Activated CD8-positive, alpha-beta memory T cell treated with anti-CD3 and anti-CD28 coated beads for 48 hours (primary cell): ENCODE measurements around the gene RTF1.
"Not testable (repeated sequence)": the region's sequence is repeated elsewhere in the genome, so short reads cannot be mapped to it uniquely, and the experiment has no call there.

Experiments
- DNase-seq, 3 experiments: peaks; one replicate each; pipeline ENCODE4 v3.0.0-alpha.2; 2020; ENCODE audit warnings: low read depth in 2 of 3, low spot score in 2 of 3

The RTF1 gene

DNA sequence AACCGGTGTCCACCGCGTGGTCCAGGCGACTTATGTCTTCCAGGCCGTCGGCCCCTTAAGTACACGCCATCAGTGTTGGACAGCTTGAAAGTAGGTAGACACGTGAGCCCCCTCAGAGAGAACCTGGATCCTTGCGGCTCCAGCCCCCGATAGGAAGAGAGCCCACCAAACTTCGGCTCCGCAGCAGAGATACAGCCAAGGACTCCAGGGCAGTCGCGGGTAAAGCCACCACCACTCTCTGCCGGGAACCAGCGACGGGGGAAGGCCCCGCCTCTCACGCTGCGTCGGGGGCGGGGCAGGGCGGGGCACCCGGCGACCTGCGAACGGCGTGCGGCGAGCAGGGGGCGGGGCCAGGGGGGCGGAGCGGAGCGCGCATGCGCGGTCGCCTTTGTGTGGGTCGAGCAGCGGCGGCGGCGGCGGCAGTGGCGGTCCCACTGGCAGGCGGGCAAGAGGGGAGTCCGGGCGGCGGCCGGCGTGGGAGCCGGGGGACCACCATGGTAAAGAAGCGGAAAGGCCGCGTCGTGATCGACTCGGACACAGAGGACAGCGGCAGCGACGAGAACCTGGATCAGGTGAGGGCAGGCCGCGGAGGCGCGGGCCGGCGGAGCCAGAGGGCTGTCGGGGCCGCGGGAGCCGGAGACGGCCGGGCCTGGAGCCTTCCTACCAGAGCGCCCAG is at the start of gene RTF1:
RTF1 (plus strand) TSS at position 354 of the 676 bp plus-strand sequence; CDS start at position 375, 21 bp downstream.
- DNase-seq: peak; percentile 96 to 97 (median 97)

GRCh38 chr15:41367418-41367817 is 49.5 kb upstream of the RTF1 start:
- no peak for DNase-seq

DNA sequence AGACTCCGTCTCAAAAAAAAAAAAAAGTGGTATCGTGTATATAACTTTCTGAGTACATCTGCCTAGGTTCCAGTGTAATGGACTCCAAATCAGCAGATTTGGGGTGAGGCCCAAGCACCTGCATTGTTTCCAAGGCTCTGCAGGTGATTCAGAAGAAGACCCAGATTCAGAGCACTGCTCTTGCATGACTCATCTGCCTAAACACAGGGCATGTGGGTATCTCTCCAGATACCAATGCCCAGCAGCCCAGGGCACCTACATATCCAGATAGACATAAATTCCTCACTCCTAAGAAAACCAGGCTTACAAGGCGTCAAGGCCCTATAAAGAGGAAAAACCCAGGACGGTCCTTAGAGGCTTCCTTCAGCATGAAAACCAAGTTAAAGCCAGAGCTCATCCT is 38.9 kb upstream of the RTF1 start:
- no peak for DNase-seq

DNA sequence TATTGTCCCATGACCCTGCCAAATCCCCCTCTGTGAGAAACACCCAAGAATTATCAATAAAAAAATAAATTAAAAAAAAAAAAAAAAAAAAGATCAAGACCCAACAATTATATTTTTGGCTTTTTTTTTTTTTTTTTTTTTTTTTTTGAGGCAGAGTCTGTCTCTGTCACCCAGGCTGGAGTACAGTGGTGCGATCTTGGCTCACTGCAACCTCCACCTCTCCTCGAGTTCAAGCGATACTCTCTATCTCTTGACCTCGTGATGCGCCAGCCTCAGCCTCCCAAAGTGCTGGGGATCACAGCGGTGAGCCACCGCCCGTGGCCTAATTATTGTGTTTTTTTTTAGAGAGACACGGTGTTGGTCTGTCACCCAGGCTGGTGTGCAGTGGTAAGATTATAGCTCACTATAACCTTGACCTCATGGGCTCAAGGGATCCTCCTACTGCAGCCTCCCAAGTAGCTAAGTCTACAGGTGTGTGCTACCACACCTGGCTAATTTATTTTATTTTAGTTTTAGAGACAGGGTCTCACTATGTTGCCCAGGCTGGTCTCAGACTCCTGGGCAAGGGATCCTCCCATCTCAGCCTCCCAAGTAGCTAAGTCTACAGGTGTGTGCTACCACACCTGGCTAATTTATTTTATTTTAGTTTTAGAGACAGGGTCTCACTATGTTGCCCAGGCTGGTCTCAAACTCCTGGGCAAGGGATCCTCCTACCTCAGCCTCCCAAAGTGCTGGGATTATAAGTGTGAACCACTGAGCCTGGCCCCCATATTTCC is 32.7 kb upstream of the RTF1 start:
- not testable (repeated sequence) for DNase-seq

DNA sequence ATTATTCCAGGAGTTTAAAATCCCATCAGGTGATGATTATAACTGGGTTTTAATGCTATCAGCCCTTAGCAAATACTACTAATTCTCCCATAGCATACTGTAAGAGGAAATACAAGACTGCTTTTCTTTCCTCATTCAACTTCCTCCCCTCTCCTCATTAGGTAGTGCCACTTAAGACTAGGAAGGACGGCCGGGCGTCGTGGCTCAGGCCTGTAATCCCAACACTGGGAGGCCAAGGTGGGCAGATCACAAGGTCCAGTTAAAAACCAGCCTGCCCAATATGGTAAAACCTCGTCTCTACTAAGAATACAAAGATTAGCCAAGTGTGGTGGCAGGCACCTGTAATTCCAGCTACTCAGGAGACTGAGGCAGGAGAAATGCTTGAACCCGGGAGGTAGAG is 29.2 kb upstream of the RTF1 start:
- DNase-seq: no peak

- no peak for DNase-seq
Measured at GRCh38 chr15:41392659-41393058, 24.2 kb upstream of the RTF1 start.

DNA sequence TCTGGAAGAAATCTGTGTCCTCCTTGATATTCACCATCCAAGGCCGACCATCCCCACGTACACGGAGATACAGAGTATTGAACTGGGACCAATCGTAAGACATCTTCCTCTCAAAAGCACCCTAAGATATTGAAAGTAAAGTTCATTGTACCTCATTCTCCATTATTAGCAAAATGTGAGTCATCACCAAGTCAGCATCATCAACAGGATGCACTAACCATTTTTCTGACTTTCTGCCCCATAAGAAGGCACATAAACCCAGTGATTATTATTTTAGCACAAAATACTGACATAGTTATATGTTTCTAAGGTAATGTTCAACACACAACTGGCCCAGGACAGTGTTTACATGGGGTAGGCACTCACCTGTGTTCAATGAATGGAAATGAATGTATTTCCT is 22.0 kb upstream of the RTF1 start:
- DNase-seq: no peak

- DNase-seq: no peak
Measured at GRCh38 chr15:41396111-41396510, 20.8 kb upstream of the RTF1 start.

- DNase-seq: no peak
Measured at GRCh38 chr15:41401904-41402267, 15.0 kb upstream of the RTF1 start.

- DNase-seq: no peak
Measured at GRCh38 chr15:41407341-41407740, 9.6 kb upstream of the RTF1 start.

DNA sequence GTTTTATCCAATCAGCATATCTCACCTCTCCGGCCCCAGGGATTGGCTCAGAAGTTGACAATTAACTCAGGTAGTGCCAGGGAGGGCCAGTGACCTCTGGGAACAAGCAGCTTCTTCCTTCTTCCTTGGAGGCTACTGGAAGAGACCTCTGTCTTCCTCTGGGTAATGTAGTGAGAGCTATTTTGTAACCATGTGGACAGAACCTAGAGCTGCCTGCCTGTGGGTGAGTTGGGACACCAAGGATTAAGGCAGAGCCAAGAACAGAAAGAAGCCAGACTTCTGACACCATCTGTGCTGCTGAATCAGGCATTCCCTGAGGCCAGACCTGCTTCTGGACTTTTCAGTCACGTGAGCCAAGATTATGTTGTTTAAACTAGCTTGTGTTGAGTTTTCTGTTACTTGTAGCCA is 8.7 kb upstream of the RTF1 start:
- DNase-seq: no peak

DNA sequence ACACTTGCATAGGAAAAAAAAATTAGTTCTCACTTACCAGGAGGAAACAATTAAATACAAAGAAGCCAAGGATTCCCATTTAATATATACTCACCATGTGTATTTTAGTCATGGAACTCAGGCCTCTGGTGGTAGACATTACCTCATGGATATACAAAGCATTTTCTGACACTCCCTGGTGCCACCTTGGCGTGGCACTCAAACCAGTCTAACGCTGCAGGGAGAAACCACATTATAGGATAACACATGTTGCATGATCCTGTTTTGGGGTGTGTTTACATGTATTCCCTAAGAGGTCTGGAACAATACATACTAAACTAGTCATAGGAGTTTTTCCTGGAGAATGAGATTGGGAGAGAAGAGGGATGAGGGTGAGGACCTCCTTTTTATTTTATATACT is 5.9 kb upstream of the RTF1 start:
- DNase-seq: no peak

DNA sequence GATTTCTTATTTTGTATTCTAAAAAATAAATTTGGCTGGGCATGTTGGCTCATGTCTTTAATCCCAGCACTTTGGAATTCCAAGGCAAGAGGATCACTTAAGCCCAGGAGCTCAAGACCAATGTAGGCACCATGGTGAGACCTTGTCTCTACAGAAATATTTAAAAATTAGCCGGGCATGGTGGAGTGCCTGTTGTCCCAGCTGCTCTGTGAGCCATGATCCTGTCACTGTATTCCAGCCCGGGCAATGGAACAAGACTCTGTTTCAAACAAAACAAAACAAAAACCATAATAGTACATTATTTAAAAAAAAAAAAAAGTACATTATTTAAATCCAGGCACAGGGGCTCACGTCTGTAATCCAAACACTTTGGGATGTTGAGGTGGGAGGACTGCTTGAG is 5.5 kb upstream of the RTF1 start:
- no peak for DNase-seq

- no peak for DNase-seq
Measured at GRCh38 chr15:41416128-41416741, 660 bp upstream of the RTF1 start.

- DNase-seq: no peak
Measured at GRCh38 chr15:41417418-41418195, 712 bp downstream of the RTF1 start.

GRCh38 chr15:41423979-41424659 is 7.2 kb downstream of the RTF1 start:
- DNase-seq: no peak

DNA sequence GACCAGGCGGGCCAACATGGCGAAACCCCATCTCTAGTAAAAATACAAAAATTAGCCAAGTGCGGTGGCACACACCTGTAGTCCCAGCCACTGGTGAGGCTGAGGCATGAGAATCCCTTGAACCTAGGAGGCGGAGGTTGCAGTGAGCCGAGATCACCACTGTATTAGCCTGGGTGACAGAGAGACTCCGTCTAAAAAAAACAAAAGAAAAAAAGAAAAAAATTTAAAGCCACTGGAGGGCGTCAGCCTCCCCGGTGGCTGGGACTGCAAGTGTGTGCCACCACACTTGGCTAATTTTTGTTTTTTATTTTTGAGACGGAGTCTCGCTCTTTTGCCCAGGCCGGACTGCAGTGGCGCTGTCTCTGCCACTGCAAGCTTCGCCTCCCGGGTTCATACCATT is 7.9 kb downstream of the RTF1 start:
- no peak for DNase-seq

DNA sequence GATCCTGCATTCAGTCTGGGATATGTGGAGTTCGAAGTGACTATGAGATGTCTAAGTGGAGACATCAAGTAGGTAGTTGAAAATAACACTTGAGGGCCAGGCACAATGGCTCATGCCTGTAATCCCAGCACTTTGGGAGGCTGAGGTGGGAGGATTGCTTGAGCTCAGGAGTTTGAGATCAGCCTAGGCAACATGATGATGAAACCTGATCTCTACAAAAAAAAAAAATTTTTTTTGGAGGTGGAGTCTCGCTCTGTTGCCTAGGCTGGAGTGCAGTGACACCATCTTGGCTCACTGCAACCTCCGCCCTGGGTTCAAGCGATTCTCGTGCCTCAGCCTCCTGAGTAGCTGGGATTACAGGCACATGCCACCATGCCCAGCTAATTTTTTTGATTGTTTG is 9.0 kb downstream of the RTF1 start:
- DNase-seq: not testable (repeated sequence)

DNA sequence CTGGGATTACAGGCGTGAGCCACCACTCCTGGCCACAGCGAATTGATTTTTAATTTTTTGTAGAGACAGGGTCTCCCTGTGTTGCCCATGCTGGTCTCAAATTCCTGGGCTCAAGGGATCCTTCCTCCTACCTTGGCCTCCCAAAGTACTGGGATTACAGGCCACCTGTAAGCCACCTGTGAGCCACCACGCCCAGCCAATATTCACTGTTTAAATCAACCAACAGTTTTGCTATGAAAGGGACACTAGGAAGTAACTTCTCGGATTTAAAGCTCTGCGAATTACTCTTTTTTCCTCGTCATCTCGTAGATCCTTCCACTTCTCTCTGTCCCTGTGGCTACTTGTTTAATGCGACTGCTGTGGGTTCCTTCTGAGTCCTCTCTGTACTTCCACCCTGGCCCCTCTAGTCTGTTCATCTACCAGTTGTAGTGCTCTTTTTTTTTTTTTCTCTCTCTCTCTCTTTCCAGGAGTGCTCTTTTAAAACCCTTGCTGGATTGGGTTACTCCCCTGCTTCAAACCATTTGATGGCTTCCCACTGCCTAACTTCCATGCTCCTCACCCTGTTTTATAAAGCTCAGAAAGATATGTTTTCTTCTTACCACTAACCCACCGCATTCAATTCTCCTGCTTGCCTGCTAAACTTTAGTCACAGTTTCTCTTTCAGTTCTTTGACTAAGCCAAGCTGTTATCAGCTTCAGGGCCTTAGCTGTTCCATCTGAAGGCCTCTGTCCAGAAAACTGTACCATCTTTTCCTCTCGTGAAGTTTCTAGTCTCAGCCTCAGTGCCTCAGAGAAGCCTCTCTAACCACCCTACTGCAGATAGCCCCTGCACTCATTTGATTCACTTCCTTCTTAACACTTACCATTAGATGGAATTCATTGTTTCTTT is 12.4 kb downstream of the RTF1 start:
- DNase-seq: no peak
